Measurements from ENCODE around the gene INPP5K. TPM values are rescaled to one million over a fixed set of nuclear protein-coding genes. Genes with fewer than 3 reads are reported as not detected.

Gene INPP5K
- total RNA-seq, 1 experiment from 2014 or later: 41.9 TPM

GRCh38 chr17:1487939-1488825, 28.2 kb downstream of the INPP5K start:
- POLR2A ChIA-PET (ENCODE audit: unreplicated experiment): interaction anchor here (0.6 to 0.7 kb wide), 4 partner anchors 13 to 126 kb away, joined by 3 to 11 read pairs (median 4); no protein-coding TSS in a partner anchor
- Histone ChIP-seq H3K4me1 (replicated peaks; ENCODE audit: insufficient read depth) (peaks cover 58% of the 10 kb centered on the region), H3K9me3 (ENCODE audit: insufficient read depth, low read depth) (no peaks in the 10 kb centered on the region), H2AFZ (peak overlapping the region; percentile 76), H3K79me2 (ENCODE audit: low read depth) (peaks cover 24% of the 10 kb centered on the region), H4K20me1 (ENCODE audit: insufficient read depth) (no peaks in the 10 kb centered on the region), H3K36me3 (ENCODE audit: low read depth) (no peaks in the 10 kb centered on the region), H3K27me3 (ENCODE audit: insufficient read depth, low read depth) (no peaks in the 10 kb centered on the region), H3K9me2 (ENCODE audit: insufficient read depth) (no peaks in the 10 kb centered on the region), H3K4me3 (peak overlapping the region; percentile 56), H3F3A (ENCODE audit: insufficient read depth, low read depth) (peaks cover 44% of the 10 kb centered on the region; the same call in 1 of the 2 replicates), H3K4me2 (peak overlapping the region; percentile 92), H3K27ac (peak overlapping the region; percentile 45)
- CTCF ChIA-PET: interaction anchor here (0.6 to 1.6 kb wide), 3 partner anchors 27 to 131 kb away, joined by 3 to 4 read pairs (median 3); no protein-coding TSS in a partner anchor
- TF ChIP-seq EZH2 (IDR thresholded peaks at IDR 0.05; ENCODE audit: low read depth): no peak
- TF ChIP-seq CTCF (conservative IDR thresholded peaks at IDR 0.05): no peak
- intact Hi-C loops (cut with micrococcal nuclease; ENCODE audit: unreplicated experiment): loop anchor here (1.0 to 5.0 kb wide), 5 partner anchors 29 to 229 kb away; partner anchors contain the start of genes CRK, INPP5K, PITPNA and RILP
- DNase-seq: peak; percentile 60 to 97
- TSS peak; percentile 53 for BruUV-seq (replicated peaks)

GRCh38 chr17:1486802-1487695, 29.4 kb downstream of the INPP5K start:
- DNase-seq: peak; percentile 79 to 96
- ChIA-PET POLR2A (ENCODE audit: unreplicated experiment) (interaction anchor here (0.6 kb wide), 4 partner anchors 12 to 376 kb away, joined by 4 to 11 read pairs (median 4); no protein-coding TSS in a partner anchor), CTCF (interaction anchor here (0.6 to 1.6 kb wide), 2 partner anchors 122 to 130 kb away, joined by 3 to 4 read pairs; no protein-coding TSS in a partner anchor)
- Histone ChIP-seq H3F3A (ENCODE audit: insufficient read depth, low read depth) (peaks cover 42% of the 10 kb centered on the region; the same call in 1 of the 2 replicates), H3K36me3 (ENCODE audit: low read depth) (no peaks in the 10 kb centered on the region), H3K4me1 (replicated peaks; ENCODE audit: insufficient read depth) (peaks cover 57% of the 10 kb centered on the region), H3K4me3 (peak overlapping the region; percentile 75; the same call in 1 of the 2 replicates), H3K9me3 (ENCODE audit: insufficient read depth, low read depth) (no peaks in the 10 kb centered on the region), H3K4me2 (peak overlapping the region; percentile 92), H4K20me1 (ENCODE audit: insufficient read depth) (no peaks in the 10 kb centered on the region; the same call in 1 of the 2 replicates), H3K27me3 (ENCODE audit: insufficient read depth, low read depth) (no peaks in the 10 kb centered on the region), H3K9me2 (ENCODE audit: insufficient read depth) (no peaks in the 10 kb centered on the region), H3K27ac (peak overlapping the region; percentile 45), H2AFZ (no peak overlapping the region; the same call in 1 of the 2 replicates), H3K79me2 (ENCODE audit: low read depth) (peaks cover 24% of the 10 kb centered on the region)
- intact Hi-C loops (cut with micrococcal nuclease; ENCODE audit: unreplicated experiment): loop anchor here (5.0 kb wide), 2 partner anchors 160 to 230 kb away; partner anchors contain the start of genes RILP and SCARF1
- no TSS peak for BruUV-seq (replicated peaks)
- no peak for TF ChIP-seq CTCF (conservative IDR thresholded peaks at IDR 0.05)
- no peak for TF ChIP-seq EZH2 (IDR thresholded peaks at IDR 0.05; ENCODE audit: low read depth)

All from PC-9 (cell line).